CD4-positive, alpha-beta T cell treated with Interferon gamma for 1 hour (primary cell): Measurements from ENCODE around the gene SLC4A1AP.

Experiments
- DNase-seq: peaks from one replicate; pipeline ENCODE4 v3.0.0-alpha.2; 2020

Gene SLC4A1AP

GRCh38 chr2:27703638-27704341 lies 40.1 kb downstream of the SLC4A1AP start:
- peak; percentile 73 for DNase-seq

- no peak for DNase-seq
These were observed 40.7 kb downstream of the SLC4A1AP start for GRCh38 chr2:27704342-27704876.

- DNase-seq = no peak
These were observed 42.3 kb downstream of the SLC4A1AP start for GRCh38 chr2:27705851-27706622.

- no peak for DNase-seq
These were observed 44.0 kb downstream of the SLC4A1AP start for GRCh38 chr2:27707462-27708256.

GRCh38 chr2:27708257-27708654 lies 44.6 kb downstream of the SLC4A1AP start:
- DNase-seq = no peak

GRCh38 chr2:27708666-27709065 lies 45.0 kb downstream of the SLC4A1AP start:
- DNase-seq = no peak

GRCh38 chr2:27709326-27709725 lies 45.6 kb downstream of the SLC4A1AP start:
- no peak for DNase-seq

GRCh38 chr2:27709960-27710575 lies 46.4 kb downstream of the SLC4A1AP start:
- no peak for DNase-seq

GRCh38 chr2:27710640-27711430 lies 47.1 kb downstream of the SLC4A1AP start:
- no peak for DNase-seq

- no peak for DNase-seq
These were observed 48.1 kb downstream of the SLC4A1AP start for GRCh38 chr2:27711804-27712203.

GRCh38 chr2:27712522-27712921 lies 48.8 kb downstream of the SLC4A1AP start:
- DNase-seq = no peak

GRCh38 chr2:27713201-27713600 lies 49.5 kb downstream of the SLC4A1AP start:
- no peak for DNase-seq

- DNase-seq = no peak
These were observed 50.4 kb downstream of the SLC4A1AP start for GRCh38 chr2:27714053-27714452.

- DNase-seq = no peak
These were observed 51.2 kb downstream of the SLC4A1AP start for GRCh38 chr2:27714851-27715291.

GRCh38 chr2:27715318-27716210 lies 51.9 kb downstream of the SLC4A1AP start:
- DNase-seq = peak; percentile 5

- no peak for DNase-seq
These were observed 52.8 kb downstream of the SLC4A1AP start for GRCh38 chr2:27716301-27717069.

- DNase-seq = no peak
These were observed 53.5 kb downstream of the SLC4A1AP start for GRCh38 chr2:27717070-27717795.

- peak; percentile 57 for DNase-seq
These were observed 56.4 kb downstream of the SLC4A1AP start for GRCh38 chr2:27720004-27720551.

- DNase-seq = no peak
These were observed 57.6 kb downstream of the SLC4A1AP start for GRCh38 chr2:27721335-27721734.
